GM20000 (cell line): ENCODE results near the gene PARD6B.

Experiments used
- DNase-seq: peaks from one replicate; pipeline ENCODE4 v3.0.0; 2012; ENCODE audit warnings: low spot score
- CTCF ChIP-seq: IDR thresholded peaks from 2 replicates; pipeline ENCODE4 v1.5.1; 2012; ENCODE audit warnings: mild to moderate bottlenecking, control low read depth; ENCODE audit errors: extremely low read depth, missing control alignments

The PARD6B gene

GRCh38 chr20:50784464-50784863, 53.1 kb downstream of the PARD6B start:
- TF ChIP-seq CTCF = no peak
- DNase-seq = no peak

- no peak for TF ChIP-seq CTCF
- no peak for DNase-seq
Measured at GRCh38 chr20:50786703-50787102, 55.3 kb downstream of the PARD6B start.

GRCh38 chr20:50787181-50787580, 55.8 kb downstream of the PARD6B start:
- DNase-seq = no peak

GRCh38 chr20:50788045-50788991, 56.9 kb downstream of the PARD6B start:
- TF ChIP-seq CTCF = no peak
- no peak for DNase-seq

More at GRCh38 chr20:50787181-50787580, 55.8 kb downstream of the PARD6B start:
- TF ChIP-seq CTCF = no peak

- DNase-seq = no peak
Measured at GRCh38 chr20:50789968-50790650, 58.7 kb downstream of the PARD6B start.

GRCh38 chr20:50790651-50791277, 59.4 kb downstream of the PARD6B start:
- peak; percentile 89 for TF ChIP-seq CTCF
- DNase-seq = peak; percentile 89

More at GRCh38 chr20:50789968-50790650, 58.7 kb downstream of the PARD6B start:
- TF ChIP-seq CTCF = no peak
